Stimulated activated CD8-positive, alpha-beta memory T cell treated with anti-CD3 and anti-CD28 coated beads, Interleukin-2, amount 100 ng/mL, for 1 hour (primary cell): ENCODE data around the gene WDR89.
"Not testable (repeated sequence)": the region's sequence is repeated elsewhere in the genome, so short reads cannot be mapped to it uniquely, and the experiment has no call there.

Experiments used
- DNase-seq, 2 donors: peaks; one replicate each; pipeline ENCODE4 v3.0.0-alpha.2; 2020; ENCODE audit warnings: low read depth in 2 of 2

WDR89 gene

GRCh38 chr14:63654346-63654745 lies 12.7 kb upstream of the WDR89 start:
- DNase-seq, result no peak

DNA sequence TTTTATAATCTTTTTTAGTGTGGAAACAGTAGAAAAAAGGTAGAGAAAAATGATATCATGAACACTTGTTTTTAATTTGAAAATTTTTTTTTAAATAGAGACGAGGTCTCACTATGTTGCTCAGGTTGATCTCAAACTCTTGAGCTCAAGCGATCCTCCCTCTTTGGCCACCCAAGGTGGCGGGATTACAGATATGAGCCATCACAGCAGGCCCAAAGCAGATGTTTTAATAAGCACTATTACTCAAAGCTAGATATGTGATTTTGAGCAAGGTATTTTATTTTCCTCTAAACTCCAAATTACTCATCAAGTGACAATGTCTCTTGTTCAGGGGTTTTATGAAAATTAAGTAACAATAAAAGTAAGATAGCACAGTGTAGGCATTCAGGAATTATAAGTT lies 10.7 kb upstream of the WDR89 start:
- DNase-seq, result no peak

- peak; percentile 12 to 13 for DNase-seq
Measured at GRCh38 chr14:63650256-63650952, 8.7 kb upstream of the WDR89 start.

- DNase-seq, result no peak
Measured at GRCh38 chr14:63647696-63648410, 6.2 kb upstream of the WDR89 start.

DNA sequence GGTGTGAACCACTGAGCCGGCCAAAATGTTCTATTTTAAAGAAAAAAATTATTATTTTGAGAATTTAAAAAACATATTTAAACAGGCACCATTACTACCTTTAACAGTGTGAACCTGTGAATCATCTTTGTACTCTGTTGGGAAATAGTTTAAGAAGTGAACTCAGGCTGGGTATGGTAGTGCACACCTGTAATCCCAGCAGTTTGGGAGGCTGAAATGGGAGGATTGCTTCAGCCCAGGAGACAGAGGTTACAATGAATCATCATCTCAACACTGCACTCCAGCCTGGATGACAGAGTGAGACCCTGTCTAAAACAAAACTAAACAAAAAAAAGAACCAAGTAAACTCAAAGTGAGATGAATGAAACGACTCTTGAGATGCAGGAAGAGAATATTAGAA lies 3.1 kb upstream of the WDR89 start:
- no peak for DNase-seq

DNA sequence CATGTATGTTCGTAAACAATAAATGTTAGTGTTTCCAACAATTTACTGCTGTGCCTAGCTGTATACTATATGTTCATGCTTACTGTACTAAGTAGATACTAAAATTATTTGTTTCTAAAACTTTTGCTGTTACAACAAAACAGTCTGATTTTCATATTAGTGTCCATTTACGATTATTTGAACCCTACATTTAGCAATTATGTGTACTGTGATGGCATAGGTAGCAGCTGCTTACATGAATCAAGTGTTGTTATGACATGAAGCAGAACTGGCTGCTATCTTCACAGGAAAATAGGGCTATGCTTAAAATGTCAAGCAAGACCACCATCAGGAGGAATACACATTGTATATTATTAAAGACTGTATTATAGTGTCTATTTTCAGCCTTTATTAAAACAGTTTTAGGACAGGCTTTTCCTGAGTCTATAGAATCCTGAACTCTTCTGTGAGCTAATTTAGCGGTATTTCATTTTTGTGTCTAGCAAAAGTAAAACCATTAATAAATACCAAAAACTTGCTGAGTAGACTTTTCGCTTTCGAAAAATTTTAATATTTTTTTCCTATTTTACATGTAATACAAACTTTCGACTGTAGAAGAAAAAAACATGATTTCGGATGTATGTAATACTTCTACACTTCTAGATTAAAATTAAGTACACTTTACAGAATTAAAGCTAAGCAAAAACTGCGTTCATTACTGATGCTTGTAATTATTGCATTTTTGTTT lies 1.1 kb upstream of the WDR89 start:
- DNase-seq, result no peak

DNA sequence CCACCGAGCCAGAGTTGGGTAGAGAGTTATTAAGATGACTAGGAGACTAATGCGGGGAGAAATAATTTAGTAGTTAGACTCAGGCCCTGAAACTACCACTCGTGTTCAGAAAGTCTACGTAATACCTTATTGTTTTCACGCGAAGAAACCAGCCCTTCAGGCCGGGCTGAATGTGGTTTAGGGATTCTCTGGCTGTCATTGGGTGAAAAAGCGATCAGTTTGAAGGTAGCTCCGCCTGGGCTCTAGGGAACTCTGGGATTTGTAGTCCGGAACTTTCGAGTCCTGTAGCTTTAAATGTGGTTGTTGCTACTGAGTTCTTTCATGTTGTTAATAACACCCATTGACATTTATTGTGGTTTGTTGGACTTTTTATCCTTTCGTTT lies 549 bp upstream of the WDR89 start:
- peak; percentile 44 to 59 for DNase-seq

DNA sequence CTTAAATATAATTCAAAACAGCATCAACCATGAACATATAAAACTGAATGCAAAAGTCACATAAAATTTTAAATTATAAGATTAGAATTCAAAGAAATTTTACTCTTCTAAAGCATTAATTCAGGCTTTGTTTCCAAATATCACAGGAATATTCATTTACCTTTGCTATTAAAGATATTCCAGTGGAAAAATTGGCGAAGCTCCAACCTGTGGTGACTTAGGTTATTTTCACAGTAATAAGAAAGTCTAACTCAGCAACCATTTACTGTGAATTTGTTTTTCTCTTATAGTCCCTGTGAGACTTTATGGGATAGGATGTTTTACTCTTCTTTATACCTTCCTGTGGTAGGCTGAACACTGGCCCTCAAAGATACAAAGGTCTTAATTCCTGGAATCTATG lies 3.2 kb downstream of the WDR89 start:
- no peak for DNase-seq

DNA sequence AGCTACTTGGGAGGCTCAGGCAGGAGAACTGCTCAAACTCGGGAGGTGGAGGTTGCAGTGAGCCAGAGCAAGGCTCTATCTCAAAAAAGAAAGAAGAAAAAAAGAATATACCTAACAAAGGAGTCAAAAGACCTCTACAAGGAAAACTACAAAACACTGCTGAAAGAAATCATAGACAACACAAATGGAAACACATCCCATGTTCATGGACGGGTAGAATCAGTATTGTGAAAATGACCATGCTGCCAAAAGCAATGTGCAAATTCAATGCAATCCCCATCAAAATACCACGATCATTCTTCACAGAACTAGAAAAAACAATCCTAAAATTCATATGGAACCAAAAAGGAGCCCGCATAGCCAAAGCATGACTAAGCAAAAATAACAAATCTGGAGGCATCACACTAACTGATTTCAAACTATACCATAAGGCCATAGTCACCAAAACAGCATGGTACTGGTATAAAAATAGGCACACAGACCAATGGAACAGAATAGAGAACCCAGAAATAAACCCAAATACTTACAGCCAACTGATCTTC lies 5.5 kb downstream of the WDR89 start:
- DNase-seq, result not testable (repeated sequence)

- no peak for DNase-seq
Measured at GRCh38 chr14:63633801-63634200, 7.9 kb downstream of the WDR89 start.

GRCh38 chr14:63632932-63633514 lies 8.6 kb downstream of the WDR89 start:
- DNase-seq, result no peak

DNA sequence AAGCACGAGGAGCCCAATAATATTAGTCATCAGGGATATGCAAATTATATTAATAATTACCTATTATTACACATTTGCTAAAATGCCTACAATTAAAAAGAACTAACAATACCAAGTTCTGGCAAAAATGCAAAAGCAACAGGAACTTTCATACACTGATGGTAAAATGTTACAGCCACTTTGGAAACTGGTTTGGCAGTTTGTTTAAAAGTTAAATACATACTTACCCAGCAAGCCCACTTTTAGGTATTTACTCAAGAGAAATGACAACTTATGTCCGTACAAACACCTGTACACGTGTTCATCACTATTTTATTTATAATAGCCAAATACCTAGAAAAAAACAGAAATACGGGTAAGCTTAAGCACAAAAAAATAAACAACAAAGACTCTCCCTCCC lies 17.0 kb downstream of the WDR89 start:
- DNase-seq, result no peak

DNA sequence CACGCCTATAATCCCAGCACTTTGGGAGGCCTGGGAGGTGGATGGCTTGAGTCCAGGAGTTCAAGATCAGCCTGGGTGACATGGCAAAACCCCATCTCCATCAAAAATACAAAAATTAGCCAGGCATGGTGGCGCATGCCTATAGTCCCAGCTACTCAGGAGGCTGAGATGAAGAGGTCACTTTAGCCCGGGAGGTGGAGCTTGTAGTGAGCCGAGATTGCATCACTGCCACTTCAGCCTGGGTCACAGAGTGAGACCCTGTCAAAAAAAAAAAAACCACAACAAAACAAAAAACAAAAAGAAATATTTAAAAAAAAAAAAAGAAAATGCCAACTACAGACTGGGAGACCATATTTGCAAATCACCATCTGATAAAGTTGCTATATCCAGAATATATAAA lies 17.5 kb downstream of the WDR89 start:
- no peak for DNase-seq

DNA sequence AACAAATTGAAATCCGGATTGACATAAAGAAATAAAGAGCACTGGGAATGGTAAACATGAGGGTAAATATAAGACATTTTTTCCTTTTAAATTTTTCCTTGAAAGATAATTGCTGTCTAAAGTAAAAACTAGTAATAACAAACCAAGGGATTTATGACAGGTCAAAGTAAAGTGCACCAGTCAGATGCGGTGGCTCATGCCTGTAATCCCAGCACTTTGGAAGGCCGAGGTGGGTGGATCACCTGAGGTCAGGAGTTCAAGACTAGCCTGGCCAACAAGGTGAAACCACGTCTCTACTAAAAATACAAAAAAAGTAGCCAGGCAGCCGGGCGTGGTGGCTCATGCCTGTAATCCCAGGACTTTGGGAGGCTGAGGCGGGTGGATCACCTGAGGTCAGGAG lies 19.7 kb downstream of the WDR89 start:
- DNase-seq, result not testable (repeated sequence)

- no peak for DNase-seq
Measured at GRCh38 chr14:63616015-63616414, 25.7 kb downstream of the WDR89 start.

- DNase-seq, result no peak
Measured at GRCh38 chr14:63614679-63615363, 26.9 kb downstream of the WDR89 start.

- no peak for DNase-seq
Measured at GRCh38 chr14:63611078-63611477, 30.6 kb downstream of the WDR89 start.

- no peak for DNase-seq
Measured at GRCh38 chr14:63605041-63605532, 36.6 kb downstream of the WDR89 start.

- no peak for DNase-seq
Measured at GRCh38 chr14:63604626-63605025, 37.0 kb downstream of the WDR89 start.

DNA sequence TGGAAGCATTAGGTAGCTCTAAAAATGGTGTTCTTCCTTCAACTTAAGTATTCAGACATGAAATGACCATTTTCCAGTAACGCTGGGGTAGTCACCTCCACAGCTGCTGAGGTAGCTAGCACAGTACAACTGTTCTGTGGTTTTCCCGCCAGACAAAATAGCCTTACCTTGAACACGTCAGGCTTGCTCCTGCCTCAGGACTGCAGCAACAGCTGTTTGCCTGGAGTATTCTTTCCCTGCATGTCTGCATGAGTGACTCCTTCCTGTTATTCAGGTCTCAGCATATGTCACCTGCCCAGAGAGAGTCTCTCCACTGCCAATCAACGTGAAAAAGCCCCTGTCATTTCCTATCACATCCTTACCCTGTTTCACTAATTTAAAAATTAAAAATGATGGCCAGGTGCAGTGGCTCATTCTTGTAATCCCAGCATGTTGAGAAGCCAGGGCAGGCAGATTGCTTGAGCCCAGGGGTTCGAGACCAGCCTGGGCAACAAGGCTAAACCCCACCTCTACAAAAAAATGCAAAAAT lies 37.9 kb downstream of the WDR89 start:
- no peak for DNase-seq

- no peak for DNase-seq
Measured at GRCh38 chr14:63598807-63599206, 42.9 kb downstream of the WDR89 start.
